NCI-H1417 treated with DMSO at 0.1 percent for 48 hours (cell line): Measurements from ENCODE around the gene KMT5C.

Experiments
- DNase-seq: peaks from one replicate; lab custom pipeline; 2025; lab: John Stamatoyannopoulos, UW

KMT5C gene

GRCh38 chr19:55386493-55386971 is 46.9 kb downstream of the KMT5C start:
- no peak for DNase-seq

- DNase-seq, result no peak
These were observed 48.2 kb downstream of the KMT5C start for GRCh38 chr19:55387736-55388497.

- no peak for DNase-seq
These were observed 50.0 kb downstream of the KMT5C start for GRCh38 chr19:55389386-55390317.

- DNase-seq, result no peak
These were observed 50.8 kb downstream of the KMT5C start for GRCh38 chr19:55390461-55390880.

GRCh38 chr19:55391191-55391670 is 51.6 kb downstream of the KMT5C start:
- DNase-seq, result no peak

GRCh38 chr19:55391702-55392615 is 52.3 kb downstream of the KMT5C start:
- DNase-seq, result no peak

- no peak for DNase-seq
These were observed 53.4 kb downstream of the KMT5C start for GRCh38 chr19:55392820-55393761.
